Thyroid gland (tissue), 4 donors: ENCODE data around the gene PTPRZ1.

Experiments used
- POLR2A ChIP-seq, 2 donors: fragments of 450-650 bp; IDR thresholded peaks; one replicate each; pipeline ENCODE4 v1.6.1; 2017; ENCODE audit warnings: antibody characterized with exemption in 2 of 2, mild to moderate bottlenecking in 2 of 2, moderate library complexity in 1 of 2
- TF ChIP-seq, protein P1 (sequence below), 6 experiments: fragments of 200-600 bp in 3 of 6; fragments of 450-650 bp in 3 of 6; sonication (generic) in 3 of 6; IDR thresholded peaks; one replicate each; pipeline ENCODE4 v1.5.1; 2016 to 2019; ENCODE audit warnings: antibody characterized with exemption in 6 of 6, mild to moderate bottlenecking in 2 of 6, inconsistent platforms in 1 of 6, moderate library complexity in 1 of 6

DNA sequence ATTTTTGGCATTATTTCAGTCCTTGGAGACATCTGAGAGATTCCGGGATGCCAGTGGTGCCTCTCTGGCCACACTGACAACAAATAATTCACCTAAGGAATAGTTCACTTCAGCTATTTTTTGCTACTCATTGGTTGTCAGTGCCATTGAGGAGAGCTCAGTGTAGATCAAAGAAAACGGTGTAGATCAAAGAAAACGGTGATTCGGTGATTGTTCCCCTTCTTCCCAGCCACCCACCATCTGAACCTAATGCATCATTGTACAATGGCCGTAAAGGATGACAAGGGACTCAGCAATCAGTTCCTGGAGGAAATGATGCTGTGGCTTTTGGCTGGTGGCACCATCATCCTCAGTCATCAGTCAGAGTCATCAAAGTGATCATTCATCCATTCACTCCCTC is 80.6 kb downstream of the PTPRZ1 start:
- TF ChIP-seq, protein P1, sequence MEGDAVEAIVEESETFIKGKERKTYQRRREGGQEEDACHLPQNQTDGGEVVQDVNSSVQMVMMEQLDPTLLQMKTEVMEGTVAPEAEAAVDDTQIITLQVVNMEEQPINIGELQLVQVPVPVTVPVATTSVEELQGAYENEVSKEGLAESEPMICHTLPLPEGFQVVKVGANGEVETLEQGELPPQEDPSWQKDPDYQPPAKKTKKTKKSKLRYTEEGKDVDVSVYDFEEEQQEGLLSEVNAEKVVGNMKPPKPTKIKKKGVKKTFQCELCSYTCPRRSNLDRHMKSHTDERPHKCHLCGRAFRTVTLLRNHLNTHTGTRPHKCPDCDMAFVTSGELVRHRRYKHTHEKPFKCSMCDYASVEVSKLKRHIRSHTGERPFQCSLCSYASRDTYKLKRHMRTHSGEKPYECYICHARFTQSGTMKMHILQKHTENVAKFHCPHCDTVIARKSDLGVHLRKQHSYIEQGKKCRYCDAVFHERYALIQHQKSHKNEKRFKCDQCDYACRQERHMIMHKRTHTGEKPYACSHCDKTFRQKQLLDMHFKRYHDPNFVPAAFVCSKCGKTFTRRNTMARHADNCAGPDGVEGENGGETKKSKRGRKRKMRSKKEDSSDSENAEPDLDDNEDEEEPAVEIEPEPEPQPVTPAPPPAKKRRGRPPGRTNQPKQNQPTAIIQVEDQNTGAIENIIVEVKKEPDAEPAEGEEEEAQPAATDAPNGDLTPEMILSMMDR (IDR thresholded peaks at IDR 0.05) = no peak
- no peak for TF ChIP-seq POLR2A (IDR thresholded peaks at IDR 0.05)
